H1 (cell line): Measurements from ENCODE around the gene DYNC1H1. TPM values are rescaled to one million over a fixed set of nuclear protein-coding genes. Genes with fewer than 3 reads are reported as not detected.

ENCODE experiments used
- CBX8 ChIP-seq: fragments of 300-800, 300-1000 bp; sonication (generic); IDR thresholded peaks from 2 replicates; pipeline ENCODE4 v1.7.1; 2016; ENCODE audit warnings: low read depth, low read length, borderline replicate concordance
- CTCF ChIP-seq, 3 experiments: IDR thresholded peaks; 1 replicate in 2 of 3; 2 replicates in 1 of 3; pipeline versions ENCODE4 v1.5.1 to v1.6.1; 2011; ENCODE audit warnings: low read length in 3 of 3, mild to moderate bottlenecking in 3 of 3, inconsistent platforms in 2 of 3, low read depth in 1 of 3, moderate library complexity in 1 of 3; ENCODE audit not compliant: insufficient read depth in 1 of 3; ENCODE audit errors: control extremely low read depth in 1 of 3
- EGR1 ChIP-seq: IDR thresholded peaks from 2 replicates; pipeline ENCODE4 v1.6.1; 2011; ENCODE audit warnings: low read depth, low read length, borderline replicate concordance
- polyA plus RNA-seq, 7 experiments: library from polyadenylated mRNA; depleted of rRNA in 3 of 7; stranded (reverse) in 5 of 7; unstranded in 2 of 7; fragments of >200 nt in 5 of 7; fragments of 200-250 nt in 2 of 7; gene quantifications; 1 replicate in 5 of 7; 2 replicates in 1 of 7; 4 replicates in 1 of 7; pipeline versions ENCODE4 v1.2.1 to v1.2.3, GENCODE V29; 2011 to 2013; ENCODE audit warnings: missing spikeins in 2 of 7, mixed read lengths in 2 of 7
- total RNA-seq: library from RNA; stranded (reverse); fragmentation: NEBNext Ultra II Directional; extraction: Animal tissue kit (Norgen Biotek cat#: 25700); gene quantifications from 2 replicates; pipeline ENCODE4 v1.2.1, GENCODE V29; 2021

Gene DYNC1H1
- total and polyA plus RNA-seq, 2 of the 8 experiments (the other 6 are each of a cell fraction or from before 2014, with no cell fraction given) = 238 to 387 TPM

GRCh38 chr14:101925152-101925551, 39.2 kb upstream of the DYNC1H1 start (continued):
- TF ChIP-seq CTCF (IDR thresholded peaks at IDR 0.05; ENCODE audit: control extremely low read depth in 1 of 3, insufficient read depth in 1 of 3, low read depth in 1 of 3, low read length in 3 of 3) = no peak
- TF ChIP-seq EGR1 = no peak
- no peak for TF ChIP-seq CBX8
